CD4-positive, alpha-beta T cell treated with Interleukin-4 for 1 hour (primary cell): ENCODE measurements around the gene ITM2B.
"Not testable (repeated sequence)": the region's sequence is repeated elsewhere in the genome, so short reads cannot be mapped to it uniquely, and the experiment has no call there.

ENCODE experiments used
- DNase-seq, 2 donors: peaks; one replicate each; pipeline ENCODE4 v3.0.0-alpha.2; 2020 to 2022

ITM2B gene

GRCh38 chr13:48230541-48230940 lies 2.5 kb upstream of the ITM2B start:
- no peak for DNase-seq

GRCh38 chr13:48231080-48231479 lies 1.9 kb upstream of the ITM2B start:
- DNase-seq = no peak

GRCh38 chr13:48231933-48232332 lies 1.1 kb upstream of the ITM2B start:
- no peak for DNase-seq

GRCh38 chr13:48232420-48233045 lies 473 bp upstream of the ITM2B start:
- DNase-seq = no peak

- DNase-seq = no peak
Measured at GRCh38 chr13:48233889-48234488, 983 bp downstream of the ITM2B start.

GRCh38 chr13:48234566-48235340 lies 1.7 kb downstream of the ITM2B start:
- DNase-seq = peak in 1 of 2 donors; percentile 38

- peak in 1 of 2 donors; percentile 32 for DNase-seq
Measured at GRCh38 chr13:48235341-48236135, 2.5 kb downstream of the ITM2B start.

GRCh38 chr13:48236528-48237353 lies 3.7 kb downstream of the ITM2B start:
- DNase-seq = peak in 1 of 2 donors; percentile 27

GRCh38 chr13:48239369-48239768 lies 6.4 kb downstream of the ITM2B start:
- not testable (repeated sequence) for DNase-seq

- DNase-seq = no peak
Measured at GRCh38 chr13:48241651-48242050, 8.6 kb downstream of the ITM2B start.

- no peak for DNase-seq
Measured at GRCh38 chr13:48242677-48243076, 9.7 kb downstream of the ITM2B start.

GRCh38 chr13:48244159-48244558 lies 11.2 kb downstream of the ITM2B start:
- no peak for DNase-seq

- no peak for DNase-seq
Measured at GRCh38 chr13:48246102-48246501, 13.1 kb downstream of the ITM2B start.

GRCh38 chr13:48249018-48249417 lies 16.0 kb downstream of the ITM2B start:
- no peak for DNase-seq

GRCh38 chr13:48251611-48252081 lies 18.6 kb downstream of the ITM2B start:
- DNase-seq = no peak

GRCh38 chr13:48252176-48252575 lies 19.2 kb downstream of the ITM2B start:
- no peak for DNase-seq

- no peak for DNase-seq
Measured at GRCh38 chr13:48253849-48254248, 20.8 kb downstream of the ITM2B start.

GRCh38 chr13:48255090-48255489 lies 22.1 kb downstream of the ITM2B start:
- DNase-seq = no peak

- DNase-seq = no peak
Measured at GRCh38 chr13:48255954-48256353, 22.9 kb downstream of the ITM2B start.

- DNase-seq = no peak
Measured at GRCh38 chr13:48258002-48258401, 25.0 kb downstream of the ITM2B start.

- no peak for DNase-seq
Measured at GRCh38 chr13:48258430-48258829, 25.4 kb downstream of the ITM2B start.

- DNase-seq = no peak
Measured at GRCh38 chr13:48260970-48261369, 28.0 kb downstream of the ITM2B start.
